Activated T-cell treated with anti-CD3 and anti-CD28 coated beads for 48 hours (primary cell): Measurements from ENCODE around the gene CNOT3.

Experiments used
- DNase-seq: peaks from one replicate; pipeline ENCODE4 v3.0.0-alpha.2; 2020; ENCODE audit warnings: low read depth

The CNOT3 gene

GRCh38 chr19:54121259-54121658 lies 16.3 kb upstream of the CNOT3 start:
- DNase-seq, result no peak

DNA sequence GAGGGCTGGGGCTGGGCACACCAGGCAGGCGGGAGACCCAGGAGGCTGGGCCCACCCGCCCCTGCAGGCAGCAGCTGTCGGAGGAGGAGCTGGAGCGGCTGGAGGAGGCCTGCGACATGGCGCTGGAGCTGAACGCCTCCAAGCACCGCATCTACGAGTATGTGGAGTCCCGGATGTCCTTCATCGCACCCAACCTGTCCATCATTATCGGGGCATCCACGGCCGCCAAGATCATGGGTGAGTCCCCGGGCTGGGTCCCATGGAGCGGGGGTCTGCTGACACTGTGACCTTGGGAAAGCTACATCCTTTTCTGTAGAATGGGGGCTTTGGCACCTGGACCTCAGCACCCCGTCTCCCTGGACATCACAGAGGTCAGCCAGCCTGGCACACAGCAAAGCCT lies 13.9 kb upstream of the CNOT3 start:
- no peak for DNase-seq

DNA sequence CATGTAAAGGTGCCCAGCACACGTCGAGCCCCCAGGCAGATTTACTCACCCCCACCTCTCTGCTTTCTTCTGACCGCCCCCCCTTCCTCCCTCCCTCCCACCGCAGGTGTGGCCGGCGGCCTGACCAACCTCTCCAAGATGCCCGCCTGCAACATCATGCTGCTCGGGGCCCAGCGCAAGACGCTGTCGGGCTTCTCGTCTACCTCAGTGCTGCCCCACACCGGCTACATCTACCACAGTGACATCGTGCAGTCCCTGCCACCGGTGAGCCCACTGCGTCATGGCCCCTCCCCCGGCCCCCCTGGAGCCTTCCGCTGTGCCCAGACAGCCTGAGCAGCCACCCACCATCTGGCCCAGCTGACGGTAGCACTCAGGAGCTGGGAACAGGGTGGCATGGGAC lies 13.2 kb upstream of the CNOT3 start:
- no peak for DNase-seq

GRCh38 chr19:54125713-54126112 lies 11.8 kb upstream of the CNOT3 start:
- no peak for DNase-seq

GRCh38 chr19:54127688-54128440 lies 9.7 kb upstream of the CNOT3 start:
- DNase-seq, result no peak

GRCh38 chr19:54128441-54128725 lies 9.2 kb upstream of the CNOT3 start:
- DNase-seq, result no peak

DNA sequence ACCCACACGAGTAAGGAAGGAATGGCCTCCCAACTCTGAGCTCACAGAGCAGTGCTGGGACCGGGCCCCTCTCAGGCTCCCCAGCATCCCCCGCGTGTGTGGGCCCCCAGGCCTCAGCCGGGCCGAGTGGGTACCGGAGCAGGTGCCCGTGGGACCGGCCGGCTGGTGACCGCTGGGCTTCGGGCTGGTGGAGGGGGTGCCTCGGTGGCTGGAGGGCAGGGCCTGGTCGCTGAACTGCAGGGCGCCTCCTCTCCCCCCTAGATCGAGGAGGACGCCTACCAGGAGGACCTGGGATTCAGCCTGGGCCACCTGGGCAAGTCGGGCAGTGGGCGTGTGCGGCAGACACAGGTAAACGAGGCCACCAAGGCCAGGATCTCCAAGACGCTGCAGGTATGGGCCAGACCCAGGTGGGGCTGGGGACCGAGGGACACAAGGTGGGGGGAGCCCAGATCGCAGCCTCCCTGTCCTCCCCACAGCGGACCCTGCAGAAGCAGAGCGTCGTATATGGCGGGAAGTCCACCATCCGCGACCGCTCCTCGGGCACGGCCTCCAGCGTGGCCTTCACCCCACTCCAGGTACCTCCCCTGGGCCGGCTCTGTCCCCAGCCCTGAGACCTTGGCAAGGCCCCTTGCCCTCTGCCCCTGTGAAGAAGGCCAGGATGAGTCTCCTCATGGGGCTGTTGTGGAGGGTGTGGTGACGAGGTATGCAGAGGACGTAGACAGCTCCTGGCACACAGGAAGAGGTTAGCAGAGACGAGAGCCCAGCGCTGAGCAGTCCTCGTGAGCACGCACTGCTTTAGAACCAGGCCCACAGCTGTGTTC lies 8.6 kb upstream of the CNOT3 start:
- no peak for DNase-seq

DNA sequence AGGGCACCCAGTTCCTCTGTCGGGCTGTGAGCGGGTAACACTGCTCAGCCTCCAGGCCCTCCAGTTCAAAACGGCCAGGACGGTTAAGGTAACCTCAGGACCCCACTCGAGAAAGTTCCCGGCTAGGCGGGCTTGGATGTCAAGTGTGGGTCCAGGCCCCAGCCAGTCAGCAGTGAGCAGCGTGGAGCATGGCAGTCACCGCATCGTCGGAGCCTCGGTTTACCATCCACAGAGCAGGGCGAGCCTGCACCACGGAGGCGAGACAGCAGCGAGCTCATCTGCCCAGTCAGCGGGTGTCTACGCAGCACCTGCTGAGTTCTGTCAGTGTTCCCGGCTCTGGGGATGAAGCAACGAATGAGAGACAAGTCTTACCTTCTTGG lies 8.0 kb upstream of the CNOT3 start:
- DNase-seq, result no peak

- DNase-seq, result no peak
These were observed 4.1 kb upstream of the CNOT3 start for GRCh38 chr19:54133312-54133956.

DNA sequence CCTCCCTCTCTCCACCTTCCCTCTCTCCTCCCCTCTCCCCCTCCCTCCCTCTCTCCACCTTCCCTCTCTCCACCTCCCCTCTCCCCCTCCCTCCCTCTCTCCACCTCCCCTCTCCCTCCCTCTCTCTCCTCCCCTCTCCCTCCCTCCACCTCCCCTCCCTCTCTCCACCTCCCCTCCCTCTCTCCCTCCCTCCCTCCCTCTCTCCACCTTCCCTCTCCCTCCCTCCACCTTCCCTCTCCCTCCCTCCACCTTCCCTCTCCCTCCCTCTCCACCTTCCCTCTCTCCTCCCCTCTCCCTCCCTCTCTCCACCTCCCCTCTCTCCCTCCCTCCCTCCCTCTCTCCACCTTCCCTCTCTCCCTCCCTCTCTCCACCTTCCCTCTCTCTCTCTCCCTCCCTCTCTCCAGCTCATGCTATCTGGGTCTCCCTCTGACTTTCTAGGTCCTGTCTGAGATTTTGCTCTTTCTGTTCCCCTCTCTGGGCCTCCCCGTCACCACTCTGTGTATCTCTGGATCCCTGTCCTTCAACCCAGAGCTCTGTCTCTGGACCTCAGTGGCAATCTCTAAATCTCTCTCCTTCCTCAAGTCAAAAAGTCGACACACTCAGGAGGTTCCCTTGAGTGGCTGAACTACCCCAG lies 3.5 kb upstream of the CNOT3 start:
- no peak for DNase-seq

DNA sequence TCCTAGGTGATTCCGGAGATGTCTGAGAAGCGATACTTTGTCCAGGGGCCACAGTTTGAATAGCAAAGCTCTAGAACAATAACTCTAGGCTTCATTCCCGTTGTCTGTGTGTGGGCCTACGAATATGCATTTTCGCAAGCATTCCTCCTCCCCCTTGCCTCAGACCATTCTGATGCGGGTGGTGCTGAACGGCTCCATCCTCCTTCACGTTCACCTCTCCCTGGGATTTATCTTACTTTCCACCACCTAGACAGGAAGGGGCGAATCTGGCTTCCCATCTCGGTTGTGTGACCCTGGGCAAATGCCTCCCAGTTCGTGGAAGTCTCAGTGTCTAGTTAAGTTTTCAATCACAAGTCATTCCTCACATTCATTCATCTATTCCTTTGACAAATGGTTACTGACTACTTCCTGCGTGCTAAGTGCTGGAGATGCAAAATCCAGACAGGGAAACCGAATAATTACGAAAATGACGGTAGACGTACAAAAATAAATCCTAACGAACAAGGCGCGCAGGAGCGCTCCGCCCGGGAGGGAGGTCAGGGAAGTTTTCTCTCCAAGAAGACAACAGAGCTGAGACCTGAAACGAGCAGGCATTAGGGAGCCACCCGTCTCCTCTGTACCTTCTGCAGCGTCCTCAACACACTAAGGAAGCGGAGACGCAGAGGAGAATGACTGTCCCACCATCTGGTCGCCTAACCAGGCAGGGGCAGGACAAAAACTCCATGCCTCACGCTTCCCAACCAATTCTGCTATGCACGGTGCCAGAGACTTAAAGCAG lies 1.3 kb upstream of the CNOT3 start:
- no peak for DNase-seq

- peak; percentile 98 for DNase-seq
These were observed 481 bp upstream of the CNOT3 start for GRCh38 chr19:54136864-54137698.

DNA sequence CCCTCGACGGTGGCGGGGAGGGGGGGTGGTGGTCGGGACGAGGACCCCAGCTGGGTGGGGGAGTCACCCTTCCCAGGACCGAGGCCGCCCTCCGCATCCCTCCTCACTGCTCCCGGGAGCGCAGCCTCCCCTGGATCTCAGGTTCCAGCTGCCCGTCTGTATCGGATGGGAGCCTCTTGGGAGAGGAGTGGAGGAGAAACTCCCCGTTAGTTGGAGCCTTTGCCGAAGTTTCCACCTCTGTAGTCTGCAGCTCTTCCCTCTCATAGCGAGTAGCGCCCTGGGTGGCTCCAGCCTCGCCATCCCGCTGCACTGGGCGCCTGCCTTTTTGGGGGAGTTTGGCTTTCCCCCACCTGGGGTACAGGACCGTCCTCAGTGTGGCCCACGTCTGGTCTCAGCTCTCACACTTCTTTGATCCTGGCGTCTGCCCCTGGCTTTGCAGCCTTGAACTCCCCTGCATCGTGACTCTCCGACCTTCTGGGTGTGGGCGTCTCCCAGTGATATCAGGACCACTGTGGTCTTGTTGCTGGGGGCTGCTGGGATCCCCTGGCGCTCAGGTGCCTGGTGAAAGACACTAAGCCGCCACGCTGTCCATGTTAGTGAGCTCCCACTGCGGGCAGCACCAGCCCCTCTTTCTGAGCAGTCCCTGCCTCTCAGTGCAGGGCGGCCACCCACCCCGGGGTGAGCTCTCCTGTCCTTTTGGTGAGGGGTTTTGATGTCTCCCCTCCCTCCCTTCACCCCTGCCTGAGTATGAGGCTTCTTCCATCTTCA lies 1.1 kb downstream of the CNOT3 start:
- DNase-seq, result no peak

GRCh38 chr19:54141356-54141755 lies 3.8 kb downstream of the CNOT3 start:
- DNase-seq, result no peak

DNA sequence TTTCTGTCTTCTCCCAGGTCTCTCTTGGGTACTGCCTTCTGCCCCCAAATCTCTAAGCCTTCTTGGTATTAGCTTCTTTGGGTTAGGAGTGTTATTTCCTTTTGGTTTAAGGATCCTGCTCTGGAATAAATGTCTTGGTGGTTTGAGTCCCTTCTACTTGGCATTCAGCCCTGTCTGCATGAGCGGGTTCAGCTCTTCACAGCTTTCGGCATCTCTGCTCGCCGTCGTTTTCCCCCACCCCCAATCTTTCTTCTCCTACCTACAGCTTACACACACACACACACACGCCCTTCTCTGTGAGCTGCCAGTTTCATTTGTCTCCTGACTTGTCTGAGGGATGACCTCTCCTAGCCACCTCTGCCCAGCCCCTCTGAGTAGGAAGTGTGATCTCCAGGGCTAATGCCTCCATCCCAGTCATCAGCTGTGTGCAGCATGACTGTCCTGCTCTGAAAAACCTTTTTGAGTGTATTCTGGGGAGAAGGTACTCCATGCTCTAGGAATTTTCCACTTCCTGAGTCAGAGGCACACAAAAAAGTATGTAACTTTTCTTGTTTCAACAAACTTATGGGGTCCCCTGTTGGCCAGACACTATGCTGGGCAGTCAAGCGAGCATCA lies 4.7 kb downstream of the CNOT3 start:
- no peak for DNase-seq

DNA sequence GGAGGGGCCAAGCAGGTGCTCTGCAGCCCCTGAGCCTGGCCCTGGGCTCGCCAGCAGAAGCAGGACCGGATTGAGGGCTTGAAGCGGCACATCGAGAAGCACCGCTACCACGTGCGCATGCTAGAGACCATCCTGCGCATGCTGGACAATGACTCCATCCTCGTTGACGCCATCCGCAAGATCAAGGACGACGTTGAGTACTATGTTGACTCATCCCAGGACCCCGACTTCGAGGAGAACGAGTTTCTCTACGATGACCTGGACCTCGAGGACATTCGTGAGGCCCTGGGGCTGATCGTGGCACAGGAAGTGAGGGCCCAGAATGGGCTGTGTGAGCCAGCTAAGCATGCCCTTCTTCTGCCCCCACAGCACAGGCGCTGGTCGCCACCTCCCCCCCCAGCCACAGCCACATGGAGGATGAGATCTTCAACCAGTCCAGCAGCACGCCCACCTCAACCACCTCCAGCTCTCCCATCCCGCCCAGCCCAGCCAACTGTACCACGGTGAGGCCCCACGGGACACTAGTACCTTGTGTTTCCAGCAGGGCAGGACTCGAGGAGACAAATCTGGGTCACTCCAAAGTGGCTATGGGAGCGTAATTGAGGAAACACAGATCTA lies 8.1 kb downstream of the CNOT3 start:
- DNase-seq, result no peak

DNA sequence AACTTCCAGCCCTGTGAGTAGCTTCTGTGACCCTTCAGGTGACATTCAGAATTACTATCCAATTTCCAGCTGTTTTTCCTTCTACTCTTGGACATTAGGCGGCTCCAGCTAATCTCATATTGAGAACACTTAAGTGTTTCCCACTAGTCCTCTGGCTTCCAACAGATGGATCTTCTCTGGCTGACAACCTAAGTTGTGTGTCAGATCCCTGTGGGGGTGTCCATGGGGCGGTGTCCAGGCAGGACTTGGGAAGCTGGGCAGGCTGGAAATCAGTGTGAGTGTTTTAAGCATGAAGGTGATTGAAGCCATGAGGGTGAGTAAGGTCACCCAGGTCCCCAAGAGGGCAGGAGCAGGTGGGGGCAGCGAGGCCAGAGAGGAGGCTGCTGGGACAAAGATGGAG lies 10.1 kb downstream of the CNOT3 start:
- no peak for DNase-seq

DNA sequence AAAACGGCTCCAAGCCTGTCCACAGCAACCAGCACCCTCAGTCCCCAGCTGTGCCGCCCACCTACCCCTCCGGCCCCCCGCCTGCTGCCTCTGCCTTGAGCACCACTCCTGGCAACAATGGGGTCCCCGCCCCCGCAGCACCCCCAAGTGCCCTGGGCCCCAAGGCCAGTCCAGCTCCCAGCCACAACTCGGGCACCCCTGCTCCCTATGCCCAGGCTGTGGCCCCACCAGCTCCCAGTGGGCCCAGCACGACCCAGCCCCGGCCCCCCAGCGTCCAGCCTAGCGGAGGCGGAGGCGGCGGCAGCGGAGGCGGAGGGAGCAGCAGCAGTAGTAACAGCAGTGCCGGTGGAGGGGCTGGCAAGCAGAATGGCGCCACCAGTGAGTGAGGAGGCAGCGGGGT lies 10.6 kb downstream of the CNOT3 start:
- DNase-seq, result no peak

GRCh38 chr19:54149021-54149812 lies 11.7 kb downstream of the CNOT3 start:
- DNase-seq, result no peak
